NCI-H1694 treated with DMSO at 0.1 percent for 48 hours (cell line): ENCODE data around the gene GYS1.

ENCODE experiments used
- DNase-seq: peaks from one replicate; lab custom pipeline; 2025; lab: John Stamatoyannopoulos, UW

Gene GYS1

DNA sequence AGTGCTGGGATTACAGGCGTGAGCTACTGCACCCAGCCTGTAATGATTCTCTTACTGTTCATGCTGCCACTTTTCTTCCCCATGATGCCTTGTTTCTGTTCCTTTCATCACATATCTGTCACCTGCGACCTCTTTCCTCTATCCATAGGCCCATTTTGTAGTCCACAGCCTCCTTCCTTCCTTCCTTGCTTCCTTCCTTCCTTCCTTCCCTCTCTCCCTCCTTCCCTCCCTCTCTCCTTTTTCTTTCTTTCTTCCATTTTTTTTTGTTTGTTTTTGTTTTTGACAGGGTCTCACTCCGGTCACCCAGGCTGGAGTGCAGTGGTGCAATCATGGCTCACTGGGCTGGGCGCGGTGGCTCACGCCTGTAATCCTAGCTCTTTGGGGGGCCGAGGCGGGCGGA, 4.2 kb downstream of the GYS1 start:
- DNase-seq: no peak

DNA sequence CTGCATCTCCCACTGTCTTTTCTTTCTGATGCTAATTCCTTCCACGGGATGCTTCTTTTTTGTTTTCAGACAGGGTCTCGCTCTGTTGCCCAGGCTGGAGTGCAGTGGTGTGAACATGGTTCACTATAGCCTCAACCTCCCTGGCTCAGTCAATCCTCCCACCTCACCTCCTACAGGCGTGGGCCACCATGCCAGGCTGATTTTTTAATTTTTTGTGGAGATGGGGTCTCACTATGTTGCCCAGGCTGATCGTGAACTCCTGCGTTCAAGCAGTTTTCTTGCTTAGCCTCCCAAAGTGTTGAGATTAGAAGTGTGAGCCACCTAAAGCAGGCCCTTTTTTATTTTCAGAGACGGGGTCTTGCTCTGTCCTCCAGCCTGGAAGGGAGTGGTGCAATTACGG, 4.8 kb downstream of the GYS1 start:
- DNase-seq: no peak

DNA sequence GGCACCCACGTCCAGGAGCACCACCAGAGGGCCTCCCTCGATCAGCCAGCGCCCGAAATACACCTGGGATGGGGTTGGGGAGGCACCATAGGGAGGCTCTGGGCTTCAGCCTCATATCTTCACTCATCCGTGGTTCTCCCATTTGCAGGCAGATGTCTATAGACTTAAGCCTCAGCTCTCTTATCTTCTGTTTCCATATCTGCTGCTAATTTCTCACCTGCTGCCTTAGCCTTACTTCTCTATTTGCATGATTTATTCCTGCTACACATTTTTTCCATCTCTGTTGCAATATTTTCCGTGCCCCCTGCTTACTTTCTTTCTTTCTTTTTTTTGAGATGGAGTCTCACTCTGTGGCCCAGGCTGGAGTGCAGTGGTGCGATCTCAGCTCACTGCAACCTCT, 5.8 kb downstream of the GYS1 start:
- DNase-seq: no peak

DNA sequence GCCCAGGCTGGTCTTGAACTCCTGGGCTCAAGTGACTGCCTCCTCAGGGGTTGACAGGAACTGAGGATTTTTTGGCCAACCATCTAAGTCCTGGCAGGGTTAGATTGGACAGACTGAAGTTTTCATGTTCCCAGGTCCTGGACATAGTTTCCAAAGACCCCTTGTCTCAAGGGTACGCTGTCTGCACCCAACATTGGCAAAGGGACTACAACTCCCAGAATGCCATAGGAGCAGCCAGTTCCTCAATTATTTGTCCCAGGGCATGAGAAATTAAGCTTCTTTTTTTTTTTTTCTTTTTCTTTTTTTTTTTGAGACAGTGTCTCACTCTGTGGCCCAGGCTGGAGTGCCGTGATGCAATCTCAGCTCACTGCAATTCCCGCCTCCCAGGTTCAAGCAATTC, 6.9 kb downstream of the GYS1 start:
- no peak for DNase-seq

DNA sequence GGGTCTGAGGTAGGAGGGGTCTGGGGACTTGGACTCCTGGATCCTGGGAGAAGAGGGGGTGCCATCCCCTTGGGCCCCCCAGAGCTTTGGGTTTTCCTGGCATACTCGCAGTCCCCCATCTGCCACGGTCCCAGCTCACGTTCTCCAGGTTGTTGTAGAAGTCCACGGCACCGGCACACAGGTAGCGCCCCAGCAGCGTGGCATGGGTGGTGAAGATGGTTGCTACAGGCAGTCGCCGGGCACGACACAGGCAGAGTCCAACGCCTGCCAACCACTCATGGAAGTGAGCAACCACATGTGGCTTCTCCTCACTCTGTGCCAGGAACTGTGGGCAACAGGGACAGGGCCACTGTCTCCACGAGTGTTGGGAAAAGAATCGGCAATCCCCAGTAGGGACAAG, 7.4 kb downstream of the GYS1 start:
- no peak for DNase-seq

DNA sequence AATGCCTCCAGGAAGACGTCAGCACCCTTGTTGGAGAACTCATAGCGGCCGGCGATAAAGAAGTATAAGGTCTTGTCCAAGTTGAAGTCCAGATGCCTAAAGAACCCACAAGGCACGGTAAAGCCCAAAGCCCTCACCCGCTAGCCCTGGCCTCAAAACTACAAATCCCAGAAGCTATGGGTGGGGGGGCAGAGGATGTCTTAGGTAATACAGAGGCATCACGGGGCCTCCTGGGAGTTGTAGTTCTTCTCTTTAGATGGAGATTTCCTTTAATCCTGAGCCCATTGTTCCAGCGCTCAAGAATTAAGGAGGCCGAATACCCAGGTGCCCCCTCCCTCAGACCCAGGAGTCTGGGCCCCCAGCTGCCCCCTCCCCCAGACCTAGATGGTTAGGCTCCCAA, 10.8 kb downstream of the GYS1 start:
- DNase-seq: no peak

DNA sequence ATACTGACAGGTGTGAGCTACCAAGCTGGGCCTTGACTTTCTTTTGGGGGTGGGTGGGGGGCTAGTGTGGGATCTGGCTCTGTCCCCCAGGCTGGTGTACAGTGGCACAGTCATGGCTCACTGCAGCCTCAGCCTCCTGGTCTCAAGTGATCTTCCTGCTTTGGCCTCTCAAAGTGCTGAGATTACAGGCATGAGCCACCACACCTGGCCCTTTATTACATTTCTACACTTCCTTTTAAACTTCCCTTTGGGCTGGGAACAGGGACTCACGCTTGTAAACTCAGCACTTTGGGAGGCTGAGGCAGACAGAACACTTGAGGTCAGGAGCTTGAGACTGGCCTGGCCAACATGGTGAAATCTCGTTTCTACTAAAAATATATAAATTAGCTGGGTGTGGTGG, 16.0 kb downstream of the GYS1 start:
- no peak for DNase-seq

DNA sequence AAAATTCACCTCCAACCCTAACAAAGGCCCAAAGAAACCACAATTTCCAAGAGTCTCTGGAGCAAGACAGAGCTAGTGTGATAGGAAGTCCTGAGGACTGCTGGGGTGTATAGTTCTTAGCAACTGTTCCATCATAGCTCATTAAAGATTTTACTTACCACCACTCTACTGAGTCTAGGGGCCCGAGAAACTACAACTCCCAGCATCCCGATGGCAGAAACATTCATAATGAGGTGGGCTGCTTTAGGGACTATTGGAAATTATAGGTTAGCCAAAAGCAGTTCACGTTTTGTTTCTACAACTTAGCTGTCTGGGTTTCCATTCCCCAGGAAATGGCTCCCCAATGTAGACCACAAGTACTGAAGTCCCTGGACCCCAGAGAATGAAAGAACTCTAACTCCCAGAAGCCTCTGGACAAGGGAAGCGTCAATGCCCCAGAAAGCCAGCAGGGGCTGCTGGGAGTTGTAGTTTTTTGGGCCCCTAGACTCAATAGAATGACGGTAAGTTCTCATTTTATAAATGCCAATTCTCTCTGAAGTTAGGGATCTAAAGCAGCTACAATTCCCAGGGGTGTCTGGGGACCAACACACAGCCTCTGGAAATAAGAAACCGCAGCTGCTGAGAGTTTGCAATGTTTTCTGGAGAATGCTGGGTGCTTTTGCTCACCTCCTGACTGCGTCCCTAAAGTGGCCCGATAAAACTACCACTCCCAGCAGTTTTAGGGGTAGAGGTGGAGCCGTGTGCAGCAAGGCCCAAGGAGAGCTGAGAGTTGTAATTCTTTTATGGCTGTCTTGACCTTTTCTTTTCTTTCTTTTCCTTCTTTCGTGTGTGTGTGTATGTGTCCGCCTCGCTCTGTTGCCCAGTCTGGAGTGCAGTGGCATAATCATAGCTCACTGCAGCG, 16.9 kb downstream of the GYS1 start:
- DNase-seq: peak; percentile 28

DNA sequence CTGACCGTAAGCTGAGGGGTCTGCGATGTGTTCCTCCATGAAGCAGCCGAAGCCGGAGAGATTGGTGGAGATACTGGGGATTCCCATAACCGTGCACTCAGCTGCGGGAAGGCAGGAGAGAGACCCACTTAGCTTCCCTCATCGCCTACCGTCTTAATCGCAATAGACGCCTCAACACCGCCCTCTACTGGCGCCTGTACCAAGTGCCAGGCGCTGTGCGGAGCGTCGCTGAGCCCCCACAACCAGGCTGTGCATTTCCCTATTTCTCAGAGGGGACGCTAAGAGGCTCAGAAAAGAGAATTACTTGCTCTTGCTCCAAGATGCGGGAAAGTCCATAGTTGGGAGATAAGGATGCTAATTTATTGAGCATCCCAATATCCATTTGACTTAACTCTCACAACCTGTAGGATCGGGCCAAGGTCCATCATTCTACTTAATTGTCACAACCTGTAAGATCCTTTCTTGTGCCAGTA, 22.1 kb downstream of the GYS1 start:
- peak; percentile 51 for DNase-seq

DNA sequence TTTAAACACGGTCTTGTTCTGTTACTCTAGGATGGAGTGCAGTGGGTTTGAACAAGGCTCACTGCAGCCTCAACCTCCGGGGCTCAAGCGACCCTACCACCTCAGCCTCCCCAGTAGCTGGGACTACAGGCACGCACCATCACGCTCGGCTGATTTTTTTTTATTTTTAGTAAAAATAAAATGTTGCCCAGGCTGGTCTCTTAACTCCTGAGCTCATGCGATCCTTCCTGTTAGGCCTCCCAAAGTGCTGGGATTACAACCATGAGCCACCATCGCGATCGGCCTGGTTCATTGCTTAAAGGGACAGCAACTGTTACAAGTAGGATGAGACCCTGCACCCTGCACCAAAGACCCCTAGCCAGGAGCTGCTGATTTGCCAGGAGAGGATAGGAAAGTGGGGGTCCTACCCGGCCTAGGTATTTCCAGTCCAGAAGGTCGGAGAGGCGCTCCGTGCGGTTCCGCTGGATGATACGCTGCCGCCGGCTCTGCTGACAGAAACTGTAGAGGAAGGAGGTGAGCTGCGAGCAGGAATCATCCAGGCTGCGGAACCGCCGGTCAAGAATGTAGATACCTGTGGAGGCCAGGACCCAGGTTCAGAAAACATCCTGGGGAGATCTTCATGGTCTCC, 22.9 kb downstream of the GYS1 start:
- no peak for DNase-seq

DNA sequence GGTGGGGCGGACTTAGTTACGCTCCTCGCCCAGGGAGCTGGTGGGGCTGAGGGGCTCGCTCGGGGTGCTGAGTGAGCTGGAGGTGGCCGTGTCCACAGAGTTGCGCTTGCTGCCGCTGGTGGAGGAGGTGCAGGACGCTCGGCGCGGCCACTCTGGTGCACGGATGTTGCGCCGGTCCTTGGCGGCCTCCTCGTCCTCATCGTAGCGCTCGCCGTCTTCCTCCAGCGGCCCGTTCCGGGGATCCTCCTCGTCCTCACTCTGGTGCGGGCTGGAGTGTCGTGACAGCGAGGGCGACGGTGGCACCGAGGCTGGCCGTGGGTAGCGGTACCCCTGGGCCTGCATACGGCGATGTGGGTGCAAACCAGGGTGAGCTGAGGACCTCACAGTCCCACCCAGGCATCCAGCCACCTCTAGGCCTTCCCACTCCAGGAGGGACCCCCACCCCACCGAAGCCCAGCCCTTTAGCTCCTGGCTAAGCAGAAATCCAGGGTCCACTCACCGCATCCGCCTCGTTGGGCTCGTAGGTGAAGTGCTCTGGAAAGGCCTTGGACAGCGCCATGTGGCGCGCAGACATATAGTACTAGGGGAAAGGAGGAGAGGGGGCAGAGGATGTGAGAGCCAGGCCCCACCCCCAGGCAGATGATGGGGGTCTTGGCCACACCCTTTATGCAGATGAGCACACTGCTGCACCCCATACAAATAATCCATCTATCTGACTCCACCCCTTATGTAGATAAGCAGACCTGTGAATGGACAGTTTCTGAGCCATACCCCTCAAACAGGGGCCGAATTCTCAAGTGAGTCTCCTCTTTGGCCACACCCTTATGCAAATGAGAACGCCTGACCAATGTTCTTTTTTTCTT, 23.6 kb downstream of the GYS1 start:
- no peak for DNase-seq

DNA sequence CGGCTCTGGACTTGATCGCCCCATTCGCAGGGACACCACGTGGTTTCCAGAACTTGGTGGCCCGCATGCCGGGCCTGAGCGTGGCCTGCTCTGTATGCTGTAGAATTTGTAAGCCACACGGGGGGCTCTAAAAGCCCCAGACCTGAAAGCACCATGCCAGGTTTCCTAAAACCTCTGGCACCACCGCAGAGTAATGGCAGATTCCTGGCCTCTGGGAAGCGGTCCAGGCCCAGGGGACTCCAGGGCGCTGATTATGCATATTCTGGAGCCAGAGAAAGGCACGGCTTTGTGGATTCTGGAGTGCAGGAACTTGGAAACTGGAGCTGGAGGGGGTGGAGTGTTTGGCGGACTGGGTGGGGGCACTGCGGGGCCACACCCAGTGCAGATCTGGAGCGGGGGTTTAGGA, 24.3 kb downstream of the GYS1 start:
- no peak for DNase-seq

DNA sequence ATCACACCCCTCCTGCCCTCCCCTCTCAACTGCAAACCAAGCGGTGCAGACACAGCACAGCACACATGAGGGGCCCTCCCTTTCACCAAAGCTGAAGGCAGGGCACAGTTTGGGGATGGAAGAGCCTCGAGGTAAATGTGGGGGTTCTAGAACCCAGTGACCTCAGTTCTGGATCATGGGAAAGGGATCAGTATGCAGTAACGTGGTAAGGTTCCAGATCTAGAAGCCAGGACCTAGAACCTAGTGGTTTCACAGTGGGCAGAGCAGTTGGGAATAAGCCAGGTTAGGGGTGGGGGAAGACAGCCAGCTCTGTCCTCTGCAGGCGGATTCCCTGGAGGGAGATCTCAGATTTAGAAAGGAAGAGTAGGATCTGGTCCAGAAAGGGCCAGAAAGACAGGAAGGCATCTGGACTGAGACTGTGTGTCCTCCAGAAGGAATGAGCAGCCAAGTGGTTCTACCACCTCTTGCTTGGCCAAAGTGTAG, 24.9 kb downstream of the GYS1 start:
- no peak for DNase-seq

DNA sequence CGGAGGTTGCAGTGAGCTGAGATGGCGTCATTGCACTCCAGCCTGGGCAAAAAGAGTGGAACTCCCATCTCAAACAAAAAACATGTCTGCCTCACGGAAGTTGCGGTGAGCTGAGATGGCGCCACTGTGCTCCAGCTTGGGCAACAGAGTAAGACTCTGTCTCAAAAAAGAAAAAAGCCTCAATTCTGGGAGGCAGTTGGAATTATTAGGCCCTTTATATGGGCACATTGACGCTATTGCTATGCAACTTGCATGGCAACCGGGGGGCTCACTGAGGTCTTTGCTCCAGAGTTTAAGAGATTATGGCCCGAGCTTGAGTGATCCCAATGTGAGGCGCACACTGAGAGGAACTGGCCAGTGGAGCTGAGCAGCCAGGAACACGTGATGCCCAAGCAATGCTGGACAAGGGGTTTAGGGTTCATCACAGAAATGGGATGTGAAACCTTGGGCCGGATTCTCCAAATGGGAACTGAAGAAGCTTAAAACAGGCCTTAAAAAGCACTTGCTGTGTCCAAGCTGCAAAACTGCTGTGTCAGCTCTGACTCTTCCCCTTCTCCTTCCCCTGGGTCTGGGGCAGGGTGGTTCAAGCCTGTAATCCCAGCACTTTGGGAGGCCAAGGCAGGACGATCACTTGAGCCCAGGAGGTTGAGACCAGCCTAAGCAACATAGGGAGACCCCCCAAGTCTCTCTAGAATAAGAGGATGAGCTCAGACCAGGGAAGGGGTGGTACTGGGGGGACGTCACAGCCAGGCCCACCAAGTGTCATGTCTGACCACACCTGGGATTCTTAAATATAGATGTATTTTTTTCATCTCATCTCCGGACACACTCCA, 25.5 kb downstream of the GYS1 start:
- DNase-seq: no peak

DNA sequence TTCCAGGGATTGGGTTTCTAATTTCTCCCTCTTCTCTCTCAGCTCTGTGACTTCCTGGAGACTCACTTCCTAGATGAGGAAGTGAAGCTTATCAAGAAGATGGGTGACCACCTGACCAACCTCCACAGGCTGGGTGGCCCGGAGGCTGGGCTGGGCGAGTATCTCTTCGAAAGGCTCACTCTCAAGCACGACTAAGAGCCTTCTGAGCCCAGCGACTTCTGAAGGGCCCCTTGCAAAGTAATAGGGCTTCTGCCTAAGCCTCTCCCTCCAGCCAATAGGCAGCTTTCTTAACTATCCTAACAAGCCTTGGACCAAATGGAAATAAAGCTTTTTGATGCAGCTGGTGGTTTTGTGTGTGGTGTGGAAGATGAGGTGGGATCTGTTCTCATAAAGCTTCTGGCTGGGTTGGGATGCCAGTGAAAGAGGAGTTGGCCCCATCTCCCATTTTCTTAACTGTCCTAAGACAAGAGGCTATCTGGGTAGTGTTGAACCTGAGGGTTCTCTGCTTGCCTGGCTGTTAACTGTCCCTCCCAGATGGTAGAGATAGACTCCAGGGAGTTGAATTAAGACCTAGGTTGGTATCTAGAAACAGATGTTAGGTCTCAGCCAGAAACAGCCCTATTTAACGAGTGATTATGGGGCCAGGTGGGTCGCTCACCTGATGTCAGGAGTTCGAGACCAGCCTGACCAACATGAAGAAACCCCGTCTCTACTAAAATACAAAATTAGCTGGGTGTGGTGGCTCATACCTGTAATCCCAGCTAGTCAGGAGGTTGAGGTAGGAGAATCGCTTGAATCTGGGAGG, 26.4 kb downstream of the GYS1 start:
- DNase-seq: no peak

DNA sequence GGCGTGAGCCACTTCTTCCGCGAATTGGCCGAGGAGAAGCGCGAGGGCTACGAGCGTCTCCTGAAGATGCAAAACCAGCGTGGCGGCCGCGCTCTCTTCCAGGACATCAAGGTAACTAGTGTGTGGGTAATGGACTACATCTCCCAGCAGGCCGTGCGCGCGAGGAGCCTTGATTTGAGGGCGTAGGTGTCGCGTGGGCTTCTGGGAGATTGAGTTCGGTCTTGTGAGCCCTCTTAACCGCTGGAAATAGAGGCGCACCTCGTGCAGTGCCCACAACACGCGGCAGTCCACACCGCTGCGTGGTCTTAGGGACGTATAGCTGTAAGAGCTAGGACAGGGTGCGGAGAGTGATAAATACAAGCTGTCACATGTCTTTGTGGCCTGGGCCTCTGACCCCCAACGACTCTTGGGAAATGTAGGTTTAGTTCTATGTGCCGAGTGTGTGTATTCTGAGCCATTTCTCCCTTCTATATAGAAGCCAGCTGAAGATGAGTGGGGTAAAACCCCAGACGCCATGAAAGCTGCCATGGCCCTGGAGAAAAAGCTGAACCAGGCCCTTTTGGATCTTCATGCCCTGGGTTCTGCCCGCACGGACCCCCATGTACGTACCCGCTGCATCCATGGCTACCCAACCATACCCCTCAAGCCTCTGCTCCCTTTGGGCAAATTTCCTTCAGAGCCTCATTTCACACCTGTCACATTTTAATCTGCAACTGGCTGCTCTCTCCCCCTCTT, 27.1 kb downstream of the GYS1 start:
- peak; percentile 86 for DNase-seq

DNA sequence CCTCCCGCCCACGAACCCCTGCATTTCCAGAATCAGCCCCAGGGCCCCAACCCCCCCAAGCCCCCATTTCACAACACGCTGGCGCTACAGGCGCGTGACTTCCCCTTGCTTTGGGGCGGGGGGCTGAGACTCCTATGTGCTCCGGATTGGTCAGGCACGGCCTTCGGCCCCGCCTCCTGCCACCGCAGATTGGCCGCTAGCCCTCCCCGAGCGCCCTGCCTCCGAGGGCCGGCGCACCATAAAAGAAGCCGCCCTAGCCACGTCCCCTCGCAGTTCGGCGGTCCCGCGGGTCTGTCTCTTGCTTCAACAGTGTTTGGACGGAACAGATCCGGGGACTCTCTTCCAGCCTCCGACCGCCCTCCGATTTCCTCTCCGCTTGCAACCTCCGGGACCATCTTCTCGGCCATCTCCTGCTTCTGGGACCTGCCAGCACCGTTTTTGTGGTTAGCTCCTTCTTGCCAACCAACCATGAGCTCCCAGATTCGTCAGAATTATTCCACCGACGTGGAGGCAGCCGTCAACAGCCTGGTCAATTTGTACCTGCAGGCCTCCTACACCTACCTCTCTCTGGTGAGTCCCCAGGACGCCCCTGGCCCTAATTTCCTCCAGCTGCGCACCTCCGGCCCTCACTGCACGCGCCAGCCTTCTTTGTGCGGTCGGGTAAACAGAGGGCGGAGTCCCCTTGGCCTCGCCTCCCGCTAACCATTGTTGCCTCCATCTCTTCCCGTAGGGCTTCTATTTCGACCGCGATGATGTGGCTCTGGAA, 27.9 kb downstream of the GYS1 start, which contains the start of gene FTL:
Gene FTL, plus strand, starts transcription at position 270 of the 766 bp plus-strand sequence. Its CDS starts 199 bp downstream, at position 469.
- DNase-seq: peak; percentile 89

DNA sequence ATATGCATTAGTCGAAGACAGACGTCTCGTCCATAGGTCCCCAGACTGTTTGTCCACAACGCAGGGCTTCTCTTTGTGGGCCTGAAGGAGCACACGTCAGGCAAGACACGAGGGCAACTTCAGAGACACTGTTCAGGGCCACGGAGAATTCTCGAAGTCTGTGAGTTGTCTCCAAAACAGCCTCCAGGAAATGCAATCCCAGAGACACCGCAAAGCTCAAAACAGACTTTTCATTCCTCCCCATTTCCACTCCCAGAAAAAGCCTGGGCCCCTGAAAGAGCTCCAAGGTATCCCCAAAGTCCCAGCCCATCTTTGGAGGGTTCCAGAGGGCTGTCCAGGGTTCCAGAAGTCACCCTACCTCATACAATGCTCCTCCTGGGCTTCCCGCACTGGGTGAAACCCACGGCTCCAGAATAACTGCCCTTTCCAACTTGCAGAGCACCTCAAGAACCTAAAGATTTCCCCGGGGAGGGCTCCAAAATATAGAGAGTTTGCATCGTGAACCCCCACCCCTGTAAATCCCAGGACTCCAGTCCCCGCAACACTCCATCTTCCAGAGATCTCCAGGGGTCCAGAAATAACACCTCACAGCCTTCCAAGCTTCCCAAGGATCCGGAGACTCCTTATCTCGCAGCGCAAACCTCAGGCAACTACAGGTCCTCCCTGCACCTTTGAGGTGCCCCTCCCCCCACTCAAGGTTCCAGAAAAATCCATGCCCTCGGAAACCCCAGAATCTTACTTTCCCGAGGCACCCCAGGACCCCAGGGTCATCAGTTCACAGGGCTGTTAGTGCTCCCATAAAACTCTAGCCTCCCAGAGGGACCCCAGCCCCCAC, 28.7 kb downstream of the GYS1 start:
- DNase-seq: no peak
